IMR-90 (cell line): ENCODE data around the gene E2F4. TPM values are rescaled to one million over a fixed set of nuclear protein-coding genes. Genes with fewer than 3 reads are reported as not detected.

Source experiments
- ATAC-seq: fragments of 200-7000 bp; cut with Tn5 transposase; 2 replicates; pipeline ENCODE4 v1.9.1; 2020; ENCODE audit warnings: low read depth, mild to moderate bottlenecking, moderate library complexity
- BruUV-seq: library from RNA; stranded (reverse); fragments of 400-500 nt; replicated peaks from 2 replicates; lab custom pipeline; 2021; lab: Mats Ljungman, UMichigan
- CTCF ChIA-PET: fragments of 300-600 bp; formaldehyde crosslinking; extraction: SDS; loops from one replicate; lab custom pipeline; 2021; ENCODE audit warnings: antibody characterized with exemption; lab: Yijun Ruan, JAX
- POLR2A ChIA-PET: fragments of 300-600 bp; sonication (Branson Sonifier 250); formaldehyde crosslinking; loops from one replicate; lab custom pipeline; 2022; ENCODE audit warnings: antibody characterized with exemption; ENCODE audit not compliant: unreplicated experiment; lab: Charles Lee
- DNase-seq: peaks from one replicate; pipeline ENCODE4 v3.0.0; 2013
- H2AFZ ChIP-seq: replicated peaks from 2 replicates; pipeline ENCODE3; 2013; ENCODE audit warnings: low read length, mild to moderate bottlenecking; ENCODE audit not compliant: poor library complexity
- H2AK5ac ChIP-seq: 2 replicates; pipeline ENCODE4 v1.6.1; 2013; ENCODE audit warnings: low read depth, low read length, inconsistent platforms
- H2AK9ac ChIP-seq: replicated peaks from 2 replicates; pipeline ENCODE3; 2013; ENCODE audit warnings: mild to moderate bottlenecking, low read depth, low read length, moderate library complexity; ENCODE audit not compliant: poor library complexity
- H2BK120ac ChIP-seq: 2 replicates; pipeline ENCODE4 v1.6.1; 2013; ENCODE audit warnings: low read depth, low read length, inconsistent platforms
- H2BK15ac ChIP-seq: 3 replicates; pipeline ENCODE4 v1.6.1; 2013; ENCODE audit warnings: low read depth, low read length, inconsistent platforms
- H2BK20ac ChIP-seq: 2 replicates; pipeline ENCODE4 v1.6.1; 2013; ENCODE audit warnings: low read depth, mild to moderate bottlenecking, inconsistent platforms, low read length, moderate library complexity
- H2BK5ac ChIP-seq: 2 replicates; pipeline ENCODE4 v1.6.1; 2013; ENCODE audit warnings: mild to moderate bottlenecking, low read depth, low read length, inconsistent platforms; ENCODE audit not compliant: poor library complexity, severe bottlenecking
- H3K14ac ChIP-seq: replicated peaks from 2 replicates; pipeline ENCODE4 v1.6.1; 2013; ENCODE audit warnings: low read depth, low read length, inconsistent platforms
- H3K18ac ChIP-seq: 2 replicates; pipeline ENCODE4 v1.6.1; 2013; ENCODE audit warnings: low read depth, low read length, control low read depth
- H3K23ac ChIP-seq: 2 replicates; pipeline ENCODE4 v1.6.1; 2013; ENCODE audit warnings: low read depth, low read length, inconsistent platforms
- H3K27ac ChIP-seq: 2 replicates; pipeline ENCODE4 v1.5.1; 2013; ENCODE audit warnings: mild to moderate bottlenecking, control low read depth, low read length; ENCODE audit not compliant: insufficient read depth
- H3K27me3 ChIP-seq: 2 replicates; pipeline ENCODE4 v1.6.1; 2013; ENCODE audit warnings: low read length; ENCODE audit not compliant: control insufficient read depth, insufficient read depth
- H3K36me3 ChIP-seq: 2 replicates; pipeline ENCODE4 v1.6.1; 2013; ENCODE audit warnings: low read length, mixed read lengths; ENCODE audit not compliant: control insufficient read depth, insufficient read depth
- H3K4ac ChIP-seq: 2 replicates; pipeline ENCODE4 v1.6.1; 2013; ENCODE audit warnings: low read depth, low read length, inconsistent platforms
- H3K4me1 ChIP-seq: 2 replicates; pipeline ENCODE4 v1.6.1; 2013; ENCODE audit warnings: low read length, mixed read lengths; ENCODE audit not compliant: control insufficient read depth, insufficient read depth
- H3K4me2 ChIP-seq: 2 replicates; pipeline ENCODE4 v1.6.1; 2013; ENCODE audit warnings: low read depth, mild to moderate bottlenecking, control low read depth, low read length, moderate library complexity
- H3K4me3 ChIP-seq: 2 replicates; pipeline ENCODE4 v1.5.1; 2013; ENCODE audit warnings: low read depth, mild to moderate bottlenecking, control low read depth, low read length, moderate library complexity; ENCODE audit not compliant: insufficient read depth
- H3K56ac ChIP-seq: 2 replicates; pipeline ENCODE4 v1.6.1; 2013; ENCODE audit warnings: low read length, inconsistent platforms; ENCODE audit not compliant: insufficient read depth; ENCODE audit errors: extremely low read depth
- H3K79me1 ChIP-seq, 2 experiments: 2 replicates each; pipeline ENCODE4 v1.6.1; 2013; ENCODE audit warnings: low read length in 2 of 2, inconsistent platforms in 1 of 2, low read depth in 1 of 2
- H3K9ac ChIP-seq: 2 replicates; pipeline ENCODE4 v1.6.1; 2013; ENCODE audit warnings: low read depth, low read length, control low read depth
- H3K9me1 ChIP-seq: 2 replicates; pipeline ENCODE4 v1.6.1; 2013; ENCODE audit warnings: low read length, inconsistent platforms; ENCODE audit not compliant: insufficient read depth
- H3K9me3 ChIP-seq: 2 replicates; pipeline ENCODE4 v1.6.1; 2013; ENCODE audit warnings: low read length; ENCODE audit not compliant: control insufficient read depth, insufficient read depth
- H4K20me1 ChIP-seq: 2 replicates; pipeline ENCODE4 v1.6.1; 2013; ENCODE audit warnings: low read length, inconsistent platforms; ENCODE audit not compliant: insufficient read depth
- H4K5ac ChIP-seq: 2 replicates; pipeline ENCODE4 v1.6.1; 2013; ENCODE audit warnings: mild to moderate bottlenecking, low read depth, low read length, control low read depth
- H4K8ac ChIP-seq, 2 experiments: 2 replicates each; pipeline ENCODE4 v1.6.1; 2013; ENCODE audit warnings: low read depth in 2 of 2, low read length in 2 of 2, control low read depth in 1 of 2, inconsistent platforms in 1 of 2
- H4K91ac ChIP-seq: 2 replicates; pipeline ENCODE4 v1.6.1; 2013; ENCODE audit warnings: low read depth, low read length, inconsistent platforms; ENCODE audit not compliant: insufficient read depth
- BHLHE40 ChIP-seq: fragments of 150-350 bp; IDR thresholded peaks from 2 replicates; pipeline ENCODE4 v1.6.1; 2016; ENCODE audit warnings: mild to moderate bottlenecking, low read depth, low read length
- CEBPB ChIP-seq: IDR thresholded peaks from 2 replicates; pipeline ENCODE4 v1.6.1; 2012; ENCODE audit warnings: low read depth, low read length, improper control_type of control experiment
- CTCF ChIP-seq: conservative IDR thresholded peaks from 2 replicates; pipeline ENCODE4 v1.5.1; 2012; ENCODE audit warnings: mild to moderate bottlenecking, low read depth, low read length, improper control_type of control experiment
- ELK1 ChIP-seq: fragments of 150-350 bp; IDR thresholded peaks from 2 replicates; pipeline ENCODE4 v1.6.1; 2016; ENCODE audit warnings: low read depth, mild to moderate bottlenecking, low read length, moderate library complexity, borderline replicate concordance
- FOS ChIP-seq: fragments of 150-350 bp; IDR thresholded peaks from 2 replicates; pipeline ENCODE4 v1.6.1; 2016; ENCODE audit warnings: low read depth, low read length
- MAZ ChIP-seq: IDR thresholded peaks from 2 replicates; pipeline ENCODE4 v1.6.1; 2012; ENCODE audit warnings: low read depth, mild to moderate bottlenecking, low read length, improper control_type of control experiment, moderate library complexity, borderline replicate concordance
- MXI1 ChIP-seq: IDR thresholded peaks from 2 replicates; pipeline ENCODE4 v1.6.1; 2012; ENCODE audit warnings: low read depth, mild to moderate bottlenecking, low read length, moderate library complexity, borderline replicate concordance
- NFE2L2 ChIP-seq: fragments of 150-350 bp; IDR thresholded peaks from 2 replicates; pipeline ENCODE4 v1.6.1; 2016; ENCODE audit warnings: low read depth, mild to moderate bottlenecking, low read length
- RAD21 ChIP-seq: IDR thresholded peaks from 2 replicates; pipeline ENCODE4 v1.6.1; 2012; ENCODE audit warnings: low read length, improper control_type of control experiment
- RCOR1 ChIP-seq: IDR thresholded peaks from 2 replicates; pipeline ENCODE4 v1.6.1; 2012; ENCODE audit warnings: mild to moderate bottlenecking, low read length, improper control_type of control experiment; ENCODE audit not compliant: insufficient replicate concordance
- RFX5 ChIP-seq: IDR thresholded peaks from 2 replicates; pipeline ENCODE4 v1.8.0; 2012; ENCODE audit warnings: low read depth, mild to moderate bottlenecking, low read length, moderate library complexity
- SMC3 ChIP-seq: fragments of 150-350 bp; IDR thresholded peaks from 2 replicates; pipeline ENCODE4 v1.6.1; 2016; ENCODE audit warnings: low read depth, mild to moderate bottlenecking, antibody characterized with exemption, low read length, moderate library complexity
- WGBS, 2 experiments: methylation state at CpG; one replicate each; pipeline versions ENCODE4 v1.1.5 to v1.1.7; 2013; ENCODE audit warnings: missing lambda C conversion rate in 2 of 2; ENCODE audit not compliant: insufficient read length in 1 of 2; ENCODE audit errors: extremely low coverage in 2 of 2; 5-methylcytosine and 5-hydroxymethylcytosine counted together
- dilution Hi-C: fragments of 300-500 bp; cut with HindIII; formaldehyde crosslinking; loops from one replicate; pipeline ENCODE4 v1.14.3; 2018; ENCODE audit warnings: low sequenced_read_pairs; ENCODE audit not compliant: unreplicated experiment
- in situ Hi-C: fragments of 300-500 bp; cut with MboI; formaldehyde crosslinking; loops from 3 replicates; pipeline ENCODE4 v1.14.3; 2019; ENCODE audit warnings: low sequenced_read_pairs, inconsistent platforms, mixed read lengths
- intact Hi-C: fragments of 100-400 bp; cut with micrococcal nuclease; formaldehyde crosslinking; loops from 2 replicates; pipeline ENCODE4 v1.10.0; 2022
- polyA plus RNA-seq, 3 experiments: library from polyadenylated mRNA; depleted of rRNA; stranded (reverse); fragments of >200 nt; gene quantifications; 2 replicates each; pipeline ENCODE4 v1.2.3, GENCODE V29; 2012; ENCODE audit warnings: low replicate concordance in 1 of 3
- total RNA-seq: library from RNA; depleted of rRNA; stranded (reverse); fragments of >200 nt; gene quantifications from 2 replicates; pipeline ENCODE4 v1.2.3, GENCODE V29; 2012

E2F4 gene
- total and polyA plus RNA-seq, 2 of the 4 experiments (the other 2 are of a cell fraction): 63.4 to 103 TPM

GRCh38 chr16:67156143-67156844 is 35.7 kb upstream of the E2F4 start:
- Histone ChIP-seq H3K4ac (no peak overlapping the region), H3K36me3 (no peaks in the 10 kb centered on the region), H2AK5ac (0 out of 2 replicates have a peak overlapping the region, but pooled peaks have one; percentile 6), H3K4me3 (no peak overlapping the region), H4K8ac (no peak overlapping the region), H3K23ac (no peak overlapping the region), H3K27ac (no peak overlapping the region), H3K9me3 (no peaks in the 10 kb centered on the region), H4K20me1 (peaks cover 30% of the 10 kb centered on the region), H3K4me1 (peaks cover 5% of the 10 kb centered on the region; the same call in 1 of the 2 replicates), H2BK15ac (no peak overlapping the region), H2AFZ (no peak overlapping the region), H4K91ac (no peak overlapping the region), H3K18ac (no peak overlapping the region), H3K27me3 (no peaks in the 10 kb centered on the region), H3K14ac (no peak overlapping the region), H3K56ac (no peak overlapping the region), H2BK5ac (no peak overlapping the region), H2BK20ac (no peak overlapping the region), H3K4me2 (no peak overlapping the region), H2BK120ac (no peak overlapping the region), H3K9ac (no peak overlapping the region), H4K5ac (no peak overlapping the region), H3K79me1 (peaks cover 10 to 20% of the 10 kb centered on the region in 2 experiments; a peak in 2 of 4 replicates), H2AK9ac (peak overlapping the region; percentile 61), H3K9me1 (peaks cover 2% of the 10 kb centered on the region; the same call in 1 of the 2 replicates)
- intact Hi-C loops: loop anchor here (10.0 kb wide), 1 partner anchor 261 kb away; no protein-coding TSS in a partner anchor
- in situ Hi-C loops: loop anchor here (5.0 kb wide), 1 partner anchor 194 kb away; the partner anchor contains the start of gene CES3
- CTCF ChIA-PET: interaction anchor here (1.2 to 1.3 kb wide), 4 partner anchors 8 to 195 kb away, joined by 3 to 9 read pairs (median 4); partner anchors contain the start of genes CES3 and HSF4
- DNase-seq (no peak), ATAC-seq (no peak)
- BruUV-seq: no TSS peak
- 58% methylated on average over 9 of the region's 15 CpGs; no CpG with 5 or more reads in 1 of the 2 experiments for WGBS, 2 experiments
- dilution Hi-C loops: no loop called here
- POLR2A ChIA-PET: no interaction called here
- no peak for TF ChIP-seq NFE2L2
- TF ChIP-seq RFX5: no peak
- TF ChIP-seq FOS: no peak
- no peak for TF ChIP-seq MAZ
- no peak for TF ChIP-seq MXI1
- no peak for TF ChIP-seq BHLHE40
- TF ChIP-seq RCOR1: no peak
- no peak for TF ChIP-seq RAD21
- no peak for TF ChIP-seq CTCF
- TF ChIP-seq SMC3: no peak
- TF ChIP-seq ELK1: no peak
- TF ChIP-seq CEBPB: no peak
